Measurements from ENCODE around the gene CHRM5.

- TF ChIP-seq CTCF (conservative IDR thresholded peaks at IDR 0.05) = no peak
- TF ChIP-seq EZH2 (IDR thresholded peaks at IDR 0.05; ENCODE audit: low read depth) = no peak
Observed at GRCh38 chr15:34023907-34024306, 55.6 kb downstream of the CHRM5 start.

All from PC-9 (cell line).